GM19099 (cell line): Measurements from ENCODE around the gene LIN52.
A peak's percentile ranks its signal among the peaks of the same experiment; 100 is the strongest.

Source experiments
- POLR2A ChIP-seq: IDR thresholded peaks from 3 replicates; pipeline ENCODE4 v1.6.1; 2011; ENCODE audit warnings: low read depth; ENCODE audit not compliant: insufficient read length; ENCODE audit errors: extremely low read depth

Gene LIN52, protein sequence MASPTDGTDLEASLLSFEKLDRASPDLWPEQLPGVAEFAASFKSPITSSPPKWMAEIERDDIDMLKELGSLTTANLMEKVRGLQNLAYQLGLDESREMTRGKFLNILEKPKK

DNA sequence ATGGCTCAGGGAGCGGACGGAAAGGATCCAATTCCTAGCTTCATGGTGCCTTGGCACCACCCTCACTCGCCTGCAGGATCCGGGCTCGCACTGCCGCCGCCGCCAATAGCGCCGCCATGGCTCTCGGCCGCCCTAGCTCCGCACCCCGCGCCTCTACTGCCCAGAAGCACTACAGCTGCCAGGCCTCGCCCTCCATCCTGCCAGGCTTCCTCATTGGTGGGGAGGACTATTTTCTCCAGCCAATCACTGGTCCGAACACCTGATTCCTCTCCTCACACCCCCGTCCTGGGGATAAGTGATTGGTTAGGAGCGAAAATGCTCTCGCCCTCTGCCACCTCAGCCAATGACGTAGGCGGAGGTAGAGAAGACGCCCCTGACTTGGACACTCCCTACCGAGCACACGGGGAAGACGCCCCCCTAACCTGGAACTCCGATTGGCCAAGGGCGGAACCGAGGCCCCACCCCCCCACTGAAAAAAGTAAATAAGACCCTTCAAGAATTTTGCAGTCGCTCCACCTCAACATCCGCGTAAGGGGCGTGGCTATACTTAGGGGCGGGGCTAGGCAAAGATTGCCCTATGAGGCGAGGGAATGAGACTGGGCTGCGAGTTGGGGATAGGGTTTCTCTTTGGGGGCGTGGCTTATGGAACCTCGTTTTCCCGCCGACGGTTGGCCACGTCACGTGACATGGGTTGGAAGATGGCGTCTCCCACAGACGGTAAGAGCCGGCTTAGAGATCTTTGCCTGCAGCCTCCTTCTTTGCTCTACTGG lies at the start of gene LIN52, which contains the start of gene ALDH6A1:
Gene LIN52 (plus strand): TSS at position 680 of the 770 bp plus-strand sequence. CDS start 19 bp downstream, at position 699.
Gene ALDH6A1 (minus strand): TSS at position 177 of the 770 bp plus-strand sequence. CDS start 59 bp downstream, at position 118.
- TF ChIP-seq POLR2A, result peak; percentile 75

DNA sequence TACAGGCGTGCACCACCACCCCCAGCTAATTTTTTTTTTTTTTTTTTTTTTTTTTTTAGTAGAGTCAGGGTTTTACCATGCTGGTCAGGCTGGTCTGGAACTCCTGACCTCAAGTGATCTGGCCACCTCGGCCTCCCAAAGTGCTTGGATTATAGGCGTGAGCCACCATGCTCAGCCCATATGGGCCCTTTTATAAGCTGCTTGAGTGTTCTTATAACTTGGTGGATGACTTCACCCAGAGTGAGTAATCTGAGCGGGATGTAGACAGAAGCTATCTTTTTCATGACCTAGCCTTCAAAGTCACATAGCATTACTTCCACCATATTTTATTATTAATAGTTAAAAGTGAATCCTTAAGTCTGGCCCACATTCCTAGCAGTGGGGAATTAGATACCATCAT lies 49.2 kb upstream of the LIN52 start:
- no peak for TF ChIP-seq POLR2A

DNA sequence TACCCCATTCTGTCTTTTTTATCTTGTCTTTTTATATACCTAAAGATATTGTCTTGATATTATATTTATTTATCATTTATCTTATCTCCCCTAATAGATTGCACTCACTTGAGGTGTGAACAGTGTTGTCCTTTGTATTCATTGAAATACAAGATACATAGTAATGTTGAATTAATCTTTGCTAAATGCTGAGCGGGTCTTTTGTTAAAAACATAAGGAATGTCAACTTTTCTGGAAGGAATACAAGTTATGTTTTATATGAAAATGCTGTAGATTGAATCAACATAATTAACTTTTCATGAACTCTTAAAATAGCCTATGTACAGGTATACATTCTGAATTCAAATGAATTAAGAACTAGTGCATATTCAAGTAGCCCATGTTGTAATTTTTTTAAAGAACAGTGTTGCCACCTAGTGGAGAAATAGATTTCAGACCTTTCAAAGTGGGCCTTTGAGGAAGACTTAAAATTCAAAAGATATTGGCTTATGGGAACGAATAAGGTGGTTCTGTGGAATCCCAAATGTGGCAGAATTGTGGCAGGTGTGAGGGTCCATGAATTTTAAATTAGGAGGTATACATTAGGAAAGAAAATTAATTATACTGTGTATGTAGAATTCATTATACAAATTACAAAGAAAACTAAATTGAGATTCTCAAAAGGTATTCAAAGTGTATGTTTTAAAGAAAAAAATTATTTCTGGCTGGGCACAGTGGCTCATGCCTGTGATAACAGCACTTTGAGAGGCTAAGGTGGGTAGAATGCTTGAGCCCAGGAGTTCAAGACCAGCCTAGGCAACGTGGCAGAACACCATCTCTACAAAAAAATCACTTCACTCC lies 46.5 kb upstream of the LIN52 start:
- TF ChIP-seq POLR2A, result no peak

DNA sequence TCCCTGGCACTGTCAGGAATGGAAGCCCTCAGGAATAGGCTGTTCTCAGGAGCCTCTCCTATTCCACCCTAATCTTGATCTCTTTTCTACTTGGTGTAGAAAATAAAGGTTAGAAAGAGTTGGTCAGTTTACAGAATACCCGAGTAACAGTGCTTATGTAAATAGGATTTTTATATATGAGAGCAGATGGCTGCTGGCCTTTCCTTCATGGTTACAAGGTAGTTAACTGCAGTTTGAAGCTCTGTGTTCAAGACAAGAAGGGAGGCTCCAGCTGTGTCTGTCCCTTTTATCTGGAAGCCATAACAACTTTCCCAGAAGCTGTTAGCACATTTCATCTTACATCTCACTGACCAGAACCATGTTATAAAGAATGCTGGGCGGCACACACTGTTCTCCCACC lies 42.5 kb upstream of the LIN52 start:
- TF ChIP-seq POLR2A, result no peak

DNA sequence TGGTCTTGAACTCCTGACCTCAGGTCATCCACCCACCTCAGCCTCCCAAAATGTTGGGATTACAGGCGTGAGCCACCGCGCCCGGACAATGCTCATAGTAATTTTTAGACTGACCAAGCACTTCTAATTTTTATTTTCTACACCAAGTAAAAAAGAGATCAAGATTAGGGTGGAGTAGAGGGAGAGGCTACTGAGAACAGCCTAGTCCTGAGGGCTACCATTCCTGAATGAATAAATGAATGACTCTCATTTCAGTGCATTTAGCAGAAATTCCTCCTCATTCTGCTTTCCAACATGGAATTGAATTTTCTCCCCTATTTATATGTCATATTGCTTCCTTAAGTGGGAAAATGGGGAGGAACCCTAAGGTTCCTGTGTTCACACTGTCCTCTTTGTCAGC lies 39.2 kb upstream of the LIN52 start:
- no peak for TF ChIP-seq POLR2A

DNA sequence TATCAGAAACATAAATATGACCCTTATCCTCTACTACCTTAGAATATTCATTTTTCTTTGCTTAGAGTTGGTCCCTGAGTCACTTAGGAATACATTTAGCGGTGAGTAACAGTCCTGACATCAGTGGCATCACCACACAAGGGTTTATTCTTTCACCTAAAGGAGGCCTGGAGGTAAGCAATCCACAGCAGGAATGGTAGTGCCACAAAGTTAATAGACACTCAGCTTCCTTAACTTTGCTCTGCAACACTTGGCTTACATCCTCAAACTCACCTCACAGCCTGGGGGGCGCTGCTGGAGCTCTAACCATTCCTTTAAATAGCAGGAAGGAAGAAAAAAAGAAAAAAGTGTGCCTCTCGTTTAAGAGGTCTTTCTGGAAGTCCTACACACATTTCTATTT lies 36.5 kb upstream of the LIN52 start:
- no peak for TF ChIP-seq POLR2A

DNA sequence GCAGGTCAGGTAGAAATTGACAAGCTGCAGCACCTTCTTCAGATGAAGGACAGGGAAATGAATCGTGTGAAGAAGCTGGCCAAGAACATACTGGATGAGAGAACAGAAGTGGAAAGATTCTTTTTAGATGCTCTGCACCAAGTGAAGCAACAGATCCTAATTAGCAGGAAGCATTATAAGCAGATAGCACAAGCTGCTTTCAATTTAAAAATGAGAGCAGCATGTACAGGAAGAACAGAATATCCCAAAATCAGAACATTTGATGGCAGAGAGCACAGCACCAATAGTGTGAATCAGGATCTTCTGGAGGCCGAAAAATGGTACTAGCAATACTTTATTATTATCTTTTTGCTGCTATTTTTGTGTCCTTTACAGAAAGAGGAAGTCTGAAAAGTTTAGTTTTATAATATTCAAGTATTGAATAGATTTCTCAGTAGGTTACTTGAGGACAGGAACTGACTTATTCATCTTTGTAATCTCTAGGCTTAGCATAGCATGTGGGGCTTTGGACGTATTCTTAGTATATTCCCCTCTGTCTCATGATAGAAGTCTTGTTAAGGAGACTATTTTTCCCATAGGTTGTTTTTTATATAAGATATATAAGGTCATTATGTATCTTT lies 34.8 kb upstream of the LIN52 start:
- no peak for TF ChIP-seq POLR2A

DNA sequence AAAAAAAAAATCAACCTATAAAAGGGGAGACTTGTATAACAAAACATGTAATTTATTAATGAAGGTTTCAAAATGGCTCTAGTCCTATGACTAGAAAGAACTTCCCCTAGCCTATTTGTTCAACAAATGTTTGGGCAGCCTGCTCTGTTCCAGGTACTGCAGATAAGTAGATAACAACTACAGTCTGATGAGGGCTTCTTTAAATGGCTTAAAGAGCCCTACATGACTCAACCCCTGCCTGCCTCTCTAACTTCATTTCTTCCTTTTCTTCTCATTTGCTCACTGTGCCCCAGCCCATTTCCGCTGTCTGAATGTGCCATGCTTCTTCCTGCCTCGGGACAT lies 22.0 kb upstream of the LIN52 start:
- no peak for TF ChIP-seq POLR2A

DNA sequence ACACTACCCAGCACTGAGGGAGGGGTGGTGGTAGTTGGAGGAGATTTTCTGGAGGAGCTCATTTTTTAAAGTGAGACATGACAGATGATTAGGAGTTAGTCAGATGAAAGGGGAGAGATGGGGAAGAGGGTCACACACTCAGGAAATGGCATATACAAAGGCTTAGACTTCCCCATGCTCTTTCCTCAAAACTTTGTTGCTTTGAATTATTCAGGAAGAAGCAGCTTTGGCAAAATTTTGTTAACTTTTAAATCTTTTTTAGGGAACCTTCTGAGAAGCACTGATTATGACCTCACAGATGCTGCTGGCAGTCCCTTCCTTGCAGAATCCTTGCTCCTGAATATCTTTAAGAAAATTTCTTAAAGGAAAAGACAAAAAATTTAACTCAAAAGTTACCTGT lies 20.3 kb upstream of the LIN52 start:
- no peak for TF ChIP-seq POLR2A

DNA sequence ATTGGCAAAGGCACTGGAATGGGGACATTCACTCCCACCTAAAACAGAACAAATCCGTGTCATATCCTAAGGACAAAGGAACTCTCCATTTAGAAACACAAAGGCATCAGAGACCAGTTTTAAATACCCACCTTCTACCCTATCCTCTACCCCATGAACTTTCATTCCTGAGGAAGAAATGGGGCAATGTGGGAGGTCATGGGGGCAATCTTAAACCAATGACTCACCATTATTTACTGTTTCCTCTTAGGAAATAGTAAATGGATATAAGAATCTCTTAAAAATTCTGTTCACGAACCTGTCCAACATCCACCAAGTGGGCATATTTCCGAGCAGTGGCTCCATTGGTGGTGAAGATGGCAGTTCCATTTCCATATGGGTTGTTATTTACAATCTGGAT lies 19.9 kb upstream of the LIN52 start:
- TF ChIP-seq POLR2A, result no peak

DNA sequence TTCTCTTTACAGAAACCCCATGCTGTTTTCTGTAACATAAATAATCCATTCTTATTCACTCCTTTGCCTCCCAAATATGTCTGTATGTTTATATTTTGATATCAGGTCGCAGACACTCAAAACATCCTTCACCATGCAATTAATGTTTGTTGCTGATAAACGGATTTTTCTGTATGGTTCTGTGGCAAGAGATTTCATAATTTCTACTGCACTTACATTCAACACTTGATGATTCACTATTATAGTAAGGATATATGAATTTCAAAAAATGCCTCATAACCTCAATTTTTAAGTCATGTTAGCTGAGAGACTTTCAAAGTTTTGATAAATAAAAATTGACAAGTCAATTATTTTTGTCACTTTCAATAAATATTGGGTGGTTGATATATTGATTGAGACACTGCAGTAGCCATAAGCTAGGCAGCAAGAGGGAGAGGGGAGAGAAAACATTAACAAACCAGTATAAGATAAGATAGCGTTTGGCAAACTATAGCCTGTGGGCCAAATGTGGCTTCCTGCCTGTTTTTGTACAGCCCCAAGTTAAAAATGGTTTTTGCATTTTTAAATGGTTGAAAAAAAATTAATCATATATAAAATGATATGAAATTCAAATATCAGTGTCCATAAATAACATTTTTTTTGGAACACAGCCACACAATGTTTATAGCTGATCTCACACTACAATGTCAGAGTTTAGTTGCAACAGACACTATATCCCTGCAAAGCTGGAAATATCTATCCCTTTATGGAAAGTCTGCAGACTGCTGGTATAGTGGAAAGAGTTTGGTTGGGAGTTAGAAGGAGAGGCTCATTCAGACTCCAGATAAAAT lies 18.8 kb upstream of the LIN52 start:
- no peak for TF ChIP-seq POLR2A

DNA sequence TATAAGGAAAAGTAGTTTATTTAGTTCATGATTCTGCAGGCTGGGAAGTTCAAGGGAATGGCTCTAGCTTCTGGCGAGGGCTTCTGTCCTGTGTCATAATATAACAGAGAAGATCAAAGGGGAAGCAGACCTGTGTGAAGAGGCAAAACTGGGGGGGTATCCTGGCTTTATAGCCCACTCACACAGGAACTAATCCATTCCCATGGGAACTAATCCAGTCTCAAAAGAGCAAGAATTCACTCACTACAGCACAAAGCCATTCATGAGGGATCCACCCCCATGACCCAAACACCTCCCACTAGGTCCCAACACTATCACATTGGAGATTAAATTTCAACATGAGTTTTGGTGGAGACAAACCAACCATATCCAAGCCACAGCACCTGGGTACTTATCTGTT lies 7.4 kb upstream of the LIN52 start:
- TF ChIP-seq POLR2A, result no peak

DNA sequence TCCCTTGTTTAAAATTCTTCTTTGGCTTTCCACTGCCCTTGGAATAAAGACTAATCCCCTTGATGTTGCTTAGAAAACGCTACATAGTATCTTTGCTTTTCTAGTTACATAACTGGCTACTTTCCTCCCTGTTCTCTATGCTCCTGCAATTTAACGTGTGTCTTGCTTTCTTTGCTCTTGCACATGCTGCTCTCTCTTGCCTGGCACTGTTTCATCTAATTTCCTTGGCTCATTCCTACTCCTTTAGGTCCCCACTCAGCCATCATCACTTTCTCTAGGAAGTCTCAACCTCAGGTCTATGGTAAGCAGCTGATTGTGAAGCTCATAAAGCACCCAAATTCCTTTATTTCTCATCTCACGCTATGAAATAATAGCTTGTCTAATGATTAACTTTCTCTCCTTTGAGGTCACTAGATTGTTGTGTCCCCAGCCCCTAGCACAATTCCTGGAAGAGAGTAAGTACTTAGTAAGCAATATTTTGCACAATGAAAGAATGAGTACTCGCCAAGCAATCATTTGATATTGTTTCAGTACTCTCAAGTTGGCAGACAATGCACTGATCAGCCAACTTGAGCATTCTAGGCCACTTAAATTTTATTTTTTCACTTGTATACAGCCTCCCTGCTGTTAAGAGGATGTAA lies 3.8 kb upstream of the LIN52 start:
- no peak for TF ChIP-seq POLR2A

DNA sequence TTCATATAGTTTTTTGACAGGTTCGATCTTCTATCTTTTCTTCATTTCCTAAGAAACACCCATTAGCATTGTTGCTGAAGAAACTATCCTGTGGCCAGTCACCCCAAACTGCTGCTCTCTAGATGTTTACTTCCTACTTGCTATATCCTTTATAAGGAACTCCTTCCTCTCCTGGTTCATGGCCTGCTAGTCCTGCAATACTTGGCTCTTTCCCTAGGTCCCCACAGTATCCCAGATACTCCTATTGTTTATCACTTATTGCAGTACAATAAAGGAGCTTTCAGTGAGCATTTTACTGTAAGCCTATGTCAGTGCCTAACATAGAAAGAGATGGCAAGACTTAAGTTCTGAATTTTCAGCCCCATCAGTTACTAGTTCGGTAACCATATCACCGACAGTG lies 3.3 kb upstream of the LIN52 start:
- no peak for TF ChIP-seq POLR2A
